GM18502 (cell line): ENCODE data around the gene AP4B1.

Source experiments
- ATAC-seq: cut with Tn5 transposase; IDR thresholded peaks from one replicate; pipeline ENCODE4 v1.9.1; 2021; ENCODE audit warnings: mild to moderate bottlenecking; ENCODE audit not compliant: unreplicated experiment, poor library complexity

AP4B1 gene

GRCh38 chr1:113898241-113898814 is 6.3 kb downstream of the AP4B1 start:
- ATAC-seq: no peak

- no peak for ATAC-seq
These were observed 8.6 kb downstream of the AP4B1 start for GRCh38 chr1:113895961-113896360.

GRCh38 chr1:113895098-113895497 is 9.5 kb downstream of the AP4B1 start:
- no peak for ATAC-seq

- ATAC-seq: no peak
These were observed 11.3 kb downstream of the AP4B1 start for GRCh38 chr1:113893267-113893666.

- no peak for ATAC-seq
These were observed 12.9 kb downstream of the AP4B1 start for GRCh38 chr1:113891631-113892220.

GRCh38 chr1:113890816-113891215 is 13.8 kb downstream of the AP4B1 start:
- no peak for ATAC-seq

- no peak for ATAC-seq
These were observed 17.0 kb downstream of the AP4B1 start, which contains the start of gene BCL2L15 for GRCh38 chr1:113887402-113888175. Gene BCL2L15 (minus strand): TSS chr1:113887581. CDS start chr1:113887375, 206 bp downstream.

GRCh38 chr1:113886417-113887401 is 17.9 kb downstream of the AP4B1 start:
- no peak for ATAC-seq

GRCh38 chr1:113881661-113882060 is 22.9 kb downstream of the AP4B1 start:
- no peak for ATAC-seq

GRCh38 chr1:113879739-113880038 is 24.9 kb downstream of the AP4B1 start:
- no peak for ATAC-seq

- ATAC-seq: no peak
These were observed 28.4 kb downstream of the AP4B1 start for GRCh38 chr1:113876176-113876575.

- no peak for ATAC-seq
These were observed 28.9 kb downstream of the AP4B1 start for GRCh38 chr1:113875714-113876113.

GRCh38 chr1:113874012-113874879 is 30.4 kb downstream of the AP4B1 start:
- ATAC-seq: peak; percentile 40

- ATAC-seq: peak; percentile 13
These were observed 32.2 kb downstream of the AP4B1 start for GRCh38 chr1:113872219-113872935.

- peak; percentile 91 for ATAC-seq
These were observed 32.9 kb downstream of the AP4B1 start, which contains the start of gene PTPN22 for GRCh38 chr1:113871597-113872113. Gene PTPN22 (minus strand): TSS chr1:113871712.

- no peak for ATAC-seq
These were observed 33.8 kb downstream of the AP4B1 start for GRCh38 chr1:113870778-113871177.

- no peak for ATAC-seq
These were observed 36.1 kb downstream of the AP4B1 start for GRCh38 chr1:113868387-113869083.

GRCh38 chr1:113861641-113862040 is 43.0 kb downstream of the AP4B1 start:
- ATAC-seq: no peak
